Neural progenitor cell (in vitro differentiated cells): Measurements from ENCODE around the gene ASTE1. TPM values are rescaled to one million over a fixed set of nuclear protein-coding genes. Genes with fewer than 3 reads are reported as not detected.

Experiments used
- DNase-seq: peaks from one replicate; pipeline ENCODE4 v3.0.0-alpha.2; 2016; ENCODE audit warnings: low spot score
- H2AFZ ChIP-seq: fragments of 200-600 bp; sonication (generic); replicated peaks from 2 replicates; pipeline ENCODE4 v1.6.1; 2016; ENCODE audit warnings: antibody characterized with exemption
- H3F3A ChIP-seq: fragments of 200-600 bp; sonication (generic); 2 replicates; pipeline ENCODE4 v1.6.1; 2016; ENCODE audit warnings: antibody characterized with exemption, low read depth
- H3K27ac ChIP-seq: fragments of 200-600 bp; sonication (generic); 2 replicates; pipeline ENCODE4 v1.5.1; 2016; ENCODE audit warnings: mild to moderate bottlenecking
- H3K27me3 ChIP-seq: fragments of 200-600 bp; sonication (generic); 2 replicates; pipeline ENCODE4 v1.6.1; 2016; ENCODE audit warnings: mild to moderate bottlenecking, moderate library complexity
- H3K36me3 ChIP-seq: fragments of 200-600 bp; sonication (generic); 2 replicates; pipeline ENCODE4 v1.5.1; 2016
- H3K4me1 ChIP-seq: fragments of 200-600 bp; sonication (generic); 2 replicates; pipeline ENCODE4 v1.6.1; 2016; ENCODE audit warnings: mixed run types
- H3K4me2 ChIP-seq: fragments of 200-600 bp; sonication (generic); 2 replicates; pipeline ENCODE4 v1.6.1; 2016
- H3K4me3 ChIP-seq: fragments of 200-600 bp; sonication (generic); 2 replicates; pipeline ENCODE4 v1.5.1; 2016
- H3K79me2 ChIP-seq: fragments of 200-600 bp; sonication (generic); 2 replicates; pipeline ENCODE4 v1.6.1; 2016; ENCODE audit warnings: low read depth
- H3K9ac ChIP-seq: fragments of 200-600 bp; sonication (generic); 2 replicates; pipeline ENCODE4 v1.6.1; 2016
- H3K9me3 ChIP-seq: fragments of 200-600 bp; sonication (generic); 2 replicates; pipeline ENCODE4 v1.5.1; 2016; ENCODE audit warnings: low read depth
- H4K20me1 ChIP-seq: fragments of 200-600 bp; sonication (generic); 2 replicates; pipeline ENCODE4 v1.6.1; 2016; ENCODE audit warnings: low read depth
- H3K27ac Mint-ChIP-seq: 3 replicates; pipeline ENCODE4 v1.8.0; 2021; ENCODE audit warnings: mixed read lengths
- H3K27me3 Mint-ChIP-seq: 2 replicates; pipeline ENCODE4 v1.8.0; 2022; ENCODE audit warnings: low read depth, mild to moderate bottlenecking, inconsistent platforms, moderate library complexity, mixed read lengths; ENCODE audit not compliant: insufficient read depth
- H3K36me3 Mint-ChIP-seq: 3 replicates; pipeline ENCODE4 v1.8.0; 2021; ENCODE audit warnings: mixed read lengths
- H3K4me1 Mint-ChIP-seq: 3 replicates; pipeline ENCODE4 v1.8.0; 2021; ENCODE audit warnings: mixed read lengths
- H3K4me3 Mint-ChIP-seq: 3 replicates; pipeline ENCODE4 v1.8.0; 2021; ENCODE audit warnings: mild to moderate bottlenecking, moderate library complexity, mixed read lengths
- H3K9me3 Mint-ChIP-seq: 3 replicates; pipeline ENCODE4 v1.8.0; 2020; ENCODE audit warnings: mixed read lengths
- CTCF ChIP-seq: fragments of 200-600 bp; sonication (generic); IDR thresholded peaks from 2 replicates; pipeline ENCODE4 v1.5.1; 2017; ENCODE audit warnings: antibody characterized with exemption, mild to moderate bottlenecking
- EZH2 ChIP-seq: fragments of 200-600 bp; sonication (generic); IDR thresholded peaks from 2 replicates; pipeline ENCODE4 v1.6.1; 2017; ENCODE audit warnings: antibody characterized with exemption, mild to moderate bottlenecking, moderate library complexity
- EZH2phosphoT487 ChIP-seq: fragments of 200-600 bp; sonication (generic); IDR thresholded peaks from 2 replicates; pipeline ENCODE4 v1.6.1; 2017; ENCODE audit warnings: antibody characterized with exemption
- total RNA-seq: library from RNA; depleted of rRNA; stranded (reverse); fragments of >200 nt; gene quantifications from 2 replicates; pipeline ENCODE4 v1.2.3, GENCODE V29; 2015; ENCODE audit warnings: low replicate concordance

ASTE1 gene
- total RNA-seq, 1 donor from 2014 or later, result 3.1 TPM

- H3K9me3 ChIP-seq, result no peaks in the 10 kb centered on the region
- DNase-seq, result no peak
- Mint-ChIP-seq H3K9me3 (peaks cover 5% of the 10 kb centered on the region), H3K4me3 (no peak overlapping the region), H3K36me3 (peaks cover 5% of the 10 kb centered on the region), H3K27me3 (no peaks in the 10 kb centered on the region), H3K27ac (no peak overlapping the region), H3K4me1 (peaks cover 7% of the 10 kb centered on the region)
- no peaks in the 10 kb centered on the region for H3K27me3 ChIP-seq
- no peak overlapping the region for H3K4me3 ChIP-seq
- H4K20me1 ChIP-seq, result no peaks in the 10 kb centered on the region
- H2AFZ ChIP-seq, result no peak overlapping the region
- no peaks in the 10 kb centered on the region for H3K36me3 ChIP-seq
- H3K4me2 ChIP-seq, result no peak overlapping the region
- H3F3A ChIP-seq, result no peaks in the 10 kb centered on the region
- TF ChIP-seq EZH2phosphoT487, result no peak
- TF ChIP-seq CTCF, result no peak
- no peak for TF ChIP-seq EZH2
- H3K4me1 ChIP-seq, result peaks cover 8% of the 10 kb centered on the region
- no peak overlapping the region for H3K9ac ChIP-seq
- H3K79me2 ChIP-seq, result no peaks in the 10 kb centered on the region
- no peak overlapping the region for H3K27ac ChIP-seq
Measured at GRCh38 chr3:131038326-131038725, 11.7 kb upstream of the ASTE1 start.

- Histone ChIP-seq H3K36me3 (no peaks in the 10 kb centered on the region), H3F3A (no peaks in the 10 kb centered on the region), H3K79me2 (no peaks in the 10 kb centered on the region), H4K20me1 (no peaks in the 10 kb centered on the region), H3K9me3 (no peaks in the 10 kb centered on the region), H3K27ac (no peak overlapping the region), H2AFZ (no peak overlapping the region), H3K27me3 (no peaks in the 10 kb centered on the region), H3K9ac (no peak overlapping the region), H3K4me3 (no peak overlapping the region), H3K4me2 (no peak overlapping the region), H3K4me1 (peaks cover under 1% of the 10 kb centered on the region)
- Mint-ChIP-seq H3K27ac (no peak overlapping the region), H3K4me3 (no peak overlapping the region), H3K36me3 (peaks cover 4% of the 10 kb centered on the region), H3K27me3 (no peaks in the 10 kb centered on the region), H3K9me3 (peaks cover 4% of the 10 kb centered on the region), H3K4me1 (peaks cover 7% of the 10 kb centered on the region)
- no peak for DNase-seq
- TF ChIP-seq EZH2phosphoT487, result no peak
- TF ChIP-seq EZH2, result no peak
- no peak for TF ChIP-seq CTCF
Measured at GRCh38 chr3:131036986-131037385, 10.4 kb upstream of the ASTE1 start.

GRCh38 chr3:131036200-131036816, 9.7 kb upstream of the ASTE1 start:
- no peak overlapping the region for H3K27ac ChIP-seq
- Mint-ChIP-seq H3K9me3 (no peaks in the 10 kb centered on the region), H3K36me3 (no peaks in the 10 kb centered on the region), H3K4me3 (no peak overlapping the region), H3K27me3 (no peaks in the 10 kb centered on the region), H3K27ac (no peak overlapping the region), H3K4me1 (peaks cover 2% of the 10 kb centered on the region)
- H3K4me2 ChIP-seq, result no peak overlapping the region
- no peaks in the 10 kb centered on the region for H3K79me2 ChIP-seq
- no peak overlapping the region for H3K9ac ChIP-seq
- H2AFZ ChIP-seq, result no peak overlapping the region
- H3K4me1 ChIP-seq, result no peaks in the 10 kb centered on the region
- no peaks in the 10 kb centered on the region for H4K20me1 ChIP-seq
- TF ChIP-seq EZH2phosphoT487 (no peak), EZH2 (no peak), CTCF (no peak)
- H3K27me3 ChIP-seq, result no peaks in the 10 kb centered on the region
- H3K36me3 ChIP-seq, result no peaks in the 10 kb centered on the region
- H3K4me3 ChIP-seq, result no peak overlapping the region
- no peaks in the 10 kb centered on the region for H3K9me3 ChIP-seq
- DNase-seq, result no peak
- H3F3A ChIP-seq, result no peaks in the 10 kb centered on the region
